NT2/D1 (cell line): ENCODE results near the gene KRT31.

Source experiments
- SUZ12 ChIP-seq: IDR thresholded peaks from 2 replicates; pipeline ENCODE4 v1.6.1; 2011; ENCODE audit not compliant: insufficient read length, insufficient read depth; ENCODE audit errors: extremely low read depth
- YY1 ChIP-seq: IDR thresholded peaks from 2 replicates; pipeline ENCODE4 v1.6.1; 2011; ENCODE audit not compliant: insufficient read length, insufficient read depth
- ZNF274 ChIP-seq: IDR thresholded peaks from 2 replicates; pipeline ENCODE4 v1.6.1; 2011; ENCODE audit warnings: mild to moderate bottlenecking, low read depth, low read length

GRCh38 chr17:41367426-41368075 lies 29.9 kb downstream of the KRT31 start:
- TF ChIP-seq YY1 (no peak), ZNF274 (no peak), SUZ12 (no peak)
